ENCODE data around the gene NR1I3. TPM values are rescaled to one million over a fixed set of nuclear protein-coding genes. Genes with fewer than 3 reads are reported as not detected.

Gene NR1I3
- total RNA-seq, 2 donors from 2014 or later = not detected

DNA sequence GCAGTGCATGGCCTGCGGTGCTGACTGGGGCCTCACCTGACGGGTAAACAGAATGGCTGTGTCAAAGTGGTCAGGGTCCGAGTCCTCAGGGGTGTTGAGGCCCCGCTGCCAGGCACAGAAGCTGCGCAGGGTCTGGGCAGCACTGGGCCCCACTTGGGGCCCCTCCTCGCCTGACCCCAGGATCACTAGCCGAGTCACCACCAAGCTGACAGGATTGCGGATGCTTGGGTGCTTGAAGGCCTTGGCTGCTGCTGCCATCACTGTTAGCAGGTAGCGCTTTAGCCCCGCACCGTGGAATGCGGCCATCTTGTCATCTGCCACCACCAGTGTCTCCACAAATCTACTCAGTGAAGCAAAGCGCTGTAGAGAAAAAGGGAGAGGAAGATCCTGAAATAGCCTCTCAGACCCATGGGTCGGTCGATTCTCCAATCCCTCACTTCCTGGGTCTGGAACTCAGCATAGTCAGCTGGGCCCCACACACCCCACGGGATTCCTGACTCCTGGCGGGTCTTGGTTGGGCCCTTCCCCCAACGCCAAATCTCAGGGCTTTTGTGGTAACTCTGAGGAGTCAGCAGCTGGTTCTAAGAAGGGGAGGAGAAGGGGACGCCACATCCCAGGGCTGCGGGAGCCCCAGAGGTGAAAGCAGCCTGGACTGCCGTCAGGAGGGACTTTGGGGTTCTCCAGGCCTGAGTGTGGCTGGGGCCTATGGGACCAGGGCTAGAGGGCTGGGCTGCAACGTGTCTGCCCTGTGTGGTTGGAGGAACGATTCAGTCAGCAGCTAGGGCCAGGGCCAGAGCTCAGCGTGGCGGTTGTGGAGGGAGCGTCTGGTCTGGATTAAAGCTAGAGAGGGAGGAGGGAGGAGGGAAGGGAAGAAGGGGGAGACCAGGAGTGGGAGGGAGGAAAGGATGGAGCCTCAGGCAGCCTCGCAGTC, 41.2 kb downstream of the NR1I3 start:
- intact Hi-C loops (cut with DNase I) = no loop called here
- H3K9me3 ChIP-seq = no peaks in the 10 kb centered on the region
- ATAC-seq (no peak), DNase-seq (peak in 1 of 4 donors; percentile 37)
- WGBS, 2 donors = 58 to 75% methylated on average over 18 to 25 of the region's 27 CpGs
- H3K27me3 ChIP-seq = no peaks in the 10 kb centered on the region
- H3K4me1 ChIP-seq = peaks cover 11% of the 10 kb centered on the region
- H3K27ac ChIP-seq = peak overlapping the region in 1 of 4 donors; percentile 57
- H3K36me3 ChIP-seq (replicated peaks in 1 of 2; ENCODE audit: insufficient read depth in 1 of 2, low read depth in 2 of 2) = no peaks in the 10 kb centered on the region
- TF ChIP-seq POLR2A (IDR thresholded peaks at IDR 0.05) = peak in 2 of 3 donors; percentile 22 to 36
- TF ChIP-seq, protein P1, sequence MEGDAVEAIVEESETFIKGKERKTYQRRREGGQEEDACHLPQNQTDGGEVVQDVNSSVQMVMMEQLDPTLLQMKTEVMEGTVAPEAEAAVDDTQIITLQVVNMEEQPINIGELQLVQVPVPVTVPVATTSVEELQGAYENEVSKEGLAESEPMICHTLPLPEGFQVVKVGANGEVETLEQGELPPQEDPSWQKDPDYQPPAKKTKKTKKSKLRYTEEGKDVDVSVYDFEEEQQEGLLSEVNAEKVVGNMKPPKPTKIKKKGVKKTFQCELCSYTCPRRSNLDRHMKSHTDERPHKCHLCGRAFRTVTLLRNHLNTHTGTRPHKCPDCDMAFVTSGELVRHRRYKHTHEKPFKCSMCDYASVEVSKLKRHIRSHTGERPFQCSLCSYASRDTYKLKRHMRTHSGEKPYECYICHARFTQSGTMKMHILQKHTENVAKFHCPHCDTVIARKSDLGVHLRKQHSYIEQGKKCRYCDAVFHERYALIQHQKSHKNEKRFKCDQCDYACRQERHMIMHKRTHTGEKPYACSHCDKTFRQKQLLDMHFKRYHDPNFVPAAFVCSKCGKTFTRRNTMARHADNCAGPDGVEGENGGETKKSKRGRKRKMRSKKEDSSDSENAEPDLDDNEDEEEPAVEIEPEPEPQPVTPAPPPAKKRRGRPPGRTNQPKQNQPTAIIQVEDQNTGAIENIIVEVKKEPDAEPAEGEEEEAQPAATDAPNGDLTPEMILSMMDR (IDR thresholded peaks at IDR 0.05) = no peak
- H3K4me3 ChIP-seq = no peak overlapping the region

DNA sequence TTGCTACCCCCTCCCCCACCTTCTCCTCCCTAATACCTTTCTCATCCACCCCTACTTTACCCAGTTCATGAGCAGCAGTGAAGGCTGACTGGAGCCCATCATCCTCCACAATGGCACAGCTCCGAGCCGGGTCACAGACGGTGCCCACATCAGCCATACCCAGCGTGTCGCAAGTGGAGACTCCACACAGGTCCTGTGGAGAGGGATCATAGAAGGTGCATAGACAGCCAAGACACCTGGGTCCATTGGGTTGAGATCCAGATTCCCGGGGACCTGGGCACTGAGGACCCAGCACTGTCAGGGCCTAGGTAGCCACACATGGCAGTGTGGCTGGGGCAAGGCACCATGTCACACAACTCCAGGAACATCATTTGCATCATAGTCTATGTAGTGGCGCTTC, 41.9 kb downstream of the NR1I3 start:
- intact Hi-C loops (cut with DNase I) = no loop called here
- 66 to 86% methylated on average over 4 to 7 of the region's 7 CpGs for WGBS, 2 donors
- H3K27ac ChIP-seq = no peak overlapping the region

DNA sequence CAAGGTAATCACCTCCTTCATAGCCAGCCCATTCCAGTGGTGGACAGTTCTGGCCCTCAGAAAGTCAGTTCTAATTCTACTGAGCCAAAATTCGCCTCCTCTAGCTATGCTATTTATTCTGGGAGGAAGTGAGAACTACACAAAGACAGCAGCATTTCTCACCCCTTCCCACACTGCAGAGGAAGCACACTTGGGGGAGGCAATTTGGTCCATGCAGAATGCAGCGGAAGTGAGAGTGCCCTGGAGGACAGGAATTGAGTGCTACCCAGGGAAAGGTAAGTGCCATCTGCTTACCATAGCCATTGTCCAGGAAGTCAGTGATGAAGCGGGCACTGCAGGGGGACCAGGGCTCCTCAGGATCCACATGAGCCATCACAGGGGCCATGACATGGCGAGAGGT, 42.8 kb downstream of the NR1I3 start:
- WGBS, 2 donors = 61 to 74% methylated on average over 2 to 4 of the region's 4 CpGs
- ATAC-seq (no peak), DNase-seq (no peak)
- Histone ChIP-seq H3K4me3 (no peak overlapping the region), H3K27ac (no peak overlapping the region), H3K27me3 (no peaks in the 10 kb centered on the region), H3K36me3 (replicated peaks in 1 of 2; ENCODE audit: insufficient read depth in 1 of 2, low read depth in 2 of 2) (no peaks in the 10 kb centered on the region), H3K9me3 (no peaks in the 10 kb centered on the region), H3K4me1 (no peaks in the 10 kb centered on the region)
- intact Hi-C loops (cut with DNase I) = no loop called here
- TF ChIP-seq, protein P1 (IDR thresholded peaks at IDR 0.05) = no peak
- TF ChIP-seq POLR2A (IDR thresholded peaks at IDR 0.05) = no peak

More for the DNA sequence above, 41.9 kb downstream of the NR1I3 start:
- TF ChIP-seq, protein P1 (IDR thresholded peaks at IDR 0.05) = no peak
- TF ChIP-seq POLR2A (IDR thresholded peaks at IDR 0.05) = no peak
- ATAC-seq (no peak), DNase-seq (no peak)
- H3K4me3 ChIP-seq = no peak overlapping the region
- peaks cover 4% of the 10 kb centered on the region for H3K4me1 ChIP-seq
- H3K27me3 ChIP-seq = no peaks in the 10 kb centered on the region
- H3K9me3 ChIP-seq = no peaks in the 10 kb centered on the region
- H3K36me3 ChIP-seq (replicated peaks in 1 of 2; ENCODE audit: insufficient read depth in 1 of 2, low read depth in 2 of 2) = no peaks in the 10 kb centered on the region

- no peaks in the 10 kb centered on the region for H3K4me1 ChIP-seq
- H3K36me3 ChIP-seq (replicated peaks in 1 of 2; ENCODE audit: insufficient read depth in 1 of 2, low read depth in 2 of 2) = no peaks in the 10 kb centered on the region
- H3K4me3 ChIP-seq = no peak overlapping the region
- WGBS, 2 donors = 57 to 60% methylated on average over 1 to 21 of the region's 21 CpGs
- no peaks in the 10 kb centered on the region for H3K27me3 ChIP-seq
- ATAC-seq (no peak), DNase-seq (no peak)
- H3K9me3 ChIP-seq = no peaks in the 10 kb centered on the region
- intact Hi-C loops (cut with DNase I) = no loop called here
- TF ChIP-seq, protein P1 (IDR thresholded peaks at IDR 0.05) = no peak
- peak in 1 of 3 donors; percentile 2 for TF ChIP-seq POLR2A (IDR thresholded peaks at IDR 0.05)
- no peak overlapping the region for H3K27ac ChIP-seq
Measured at GRCh38 chr1:161193561-161194235, 44.3 kb downstream of the NR1I3 start.
